H9 (cell line): ENCODE results near the gene CCDC85A. TPM values are rescaled to one million over a fixed set of nuclear protein-coding genes. Genes with fewer than 3 reads are reported as not detected.

ENCODE experiments used
- DNase-seq: peaks from one replicate; pipeline ENCODE4 v3.0.0-alpha.2; 2017
- H2AFZ ChIP-seq: one replicate; pipeline ENCODE4 v1.6.1; 2013; ENCODE audit warnings: mild to moderate bottlenecking, low read length, control low read depth, moderate library complexity
- H2AK5ac ChIP-seq: 2 replicates; pipeline ENCODE4 v1.6.1; 2013; ENCODE audit warnings: low read length, control low read depth, mixed read lengths; ENCODE audit not compliant: insufficient read length
- H2BK120ac ChIP-seq: one replicate; pipeline ENCODE4 v1.6.1; 2013; ENCODE audit warnings: low read depth, mild to moderate bottlenecking, low read length, control low read depth, inconsistent platforms; ENCODE audit not compliant: poor library complexity, severe bottlenecking
- H2BK12ac ChIP-seq: 2 replicates; pipeline ENCODE4 v1.6.1; 2013; ENCODE audit warnings: low read length, control low read depth, mixed read lengths, low read depth; ENCODE audit not compliant: insufficient read length
- H2BK15ac ChIP-seq: 2 replicates; pipeline ENCODE4 v1.6.1; 2013; ENCODE audit warnings: low read depth, low read length, control low read depth
- H2BK20ac ChIP-seq: one replicate; pipeline ENCODE4 v1.6.1; 2013; ENCODE audit warnings: low read depth, mild to moderate bottlenecking, low read length, control low read depth, inconsistent platforms; ENCODE audit not compliant: poor library complexity, severe bottlenecking
- H2BK5ac ChIP-seq: 2 replicates; pipeline ENCODE4 v1.6.1; 2013; ENCODE audit warnings: low read length, control low read depth, mixed read lengths; ENCODE audit not compliant: insufficient read length
- H3K14ac ChIP-seq: 2 replicates; pipeline ENCODE4 v1.6.1; 2013; ENCODE audit warnings: low read length, control low read depth; ENCODE audit not compliant: insufficient read depth
- H3K18ac ChIP-seq: 2 replicates; pipeline ENCODE4 v1.6.1; 2013; ENCODE audit warnings: low read depth, mild to moderate bottlenecking, mixed read lengths, low read length, control low read depth; ENCODE audit not compliant: insufficient read length
- H3K23ac ChIP-seq: 2 replicates; pipeline ENCODE4 v1.6.1; 2013; ENCODE audit warnings: low read length, control low read depth, mixed read lengths, low read depth; ENCODE audit not compliant: insufficient read length
- H3K23me2 ChIP-seq: 2 replicates; pipeline ENCODE4 v1.6.1; 2013; ENCODE audit warnings: low read depth, mild to moderate bottlenecking, mixed read lengths, low read length, control low read depth; ENCODE audit not compliant: insufficient read length, poor library complexity, severe bottlenecking
- H3K27ac ChIP-seq: 2 replicates; pipeline ENCODE4 v1.5.1; 2013; ENCODE audit warnings: low read length, control low read depth, mixed read lengths, low read depth; ENCODE audit not compliant: insufficient read length
- H3K27me3 ChIP-seq: 2 replicates; pipeline ENCODE4 v1.6.1; 2013; ENCODE audit warnings: low read length, control low read depth, inconsistent platforms; ENCODE audit not compliant: insufficient read depth
- H3K4ac ChIP-seq: 2 replicates; pipeline ENCODE4 v1.6.1; 2013; ENCODE audit warnings: low read depth, mild to moderate bottlenecking, control low read depth, inconsistent platforms, low read length, moderate library complexity
- H3K4me1 ChIP-seq: 2 replicates; pipeline ENCODE4 v1.6.1; 2013; ENCODE audit warnings: low read length, control low read depth, inconsistent platforms; ENCODE audit not compliant: insufficient read depth
- H3K4me2 ChIP-seq: 2 replicates; pipeline ENCODE4 v1.6.1; 2013; ENCODE audit warnings: low read length, control low read depth, mixed read lengths; ENCODE audit not compliant: insufficient read length, insufficient read depth
- H3K56ac ChIP-seq: 2 replicates; pipeline ENCODE4 v1.6.1; 2013; ENCODE audit warnings: low read depth, mild to moderate bottlenecking, mixed read lengths, low read length, control low read depth; ENCODE audit not compliant: insufficient read length
- H3K79me1 ChIP-seq: 2 replicates; pipeline ENCODE4 v1.6.1; 2013; ENCODE audit warnings: low read depth, mild to moderate bottlenecking, moderate library complexity, low read length, control low read depth, inconsistent platforms; ENCODE audit not compliant: insufficient read depth, poor library complexity, severe bottlenecking
- H3K79me2 ChIP-seq: 2 replicates; pipeline ENCODE4 v1.6.1; 2013; ENCODE audit warnings: low read length, control low read depth, inconsistent platforms; ENCODE audit not compliant: insufficient read depth
- H3K9ac ChIP-seq: 2 replicates; pipeline ENCODE4 v1.6.1; 2013; ENCODE audit warnings: low read length, control low read depth, mixed read lengths; ENCODE audit not compliant: insufficient read length; ENCODE audit errors: extremely low read depth
- H3K9me3 ChIP-seq: one replicate; pipeline ENCODE4 v1.6.1; 2013; ENCODE audit warnings: low read depth, low read length, inconsistent platforms; ENCODE audit not compliant: control insufficient read depth
- H3T11ph ChIP-seq: one replicate; pipeline ENCODE4 v1.6.1; 2013; ENCODE audit warnings: mild to moderate bottlenecking, low read length, control low read depth, inconsistent platforms
- H4K20me1 ChIP-seq: one replicate; pipeline ENCODE4 v1.6.1; 2013; ENCODE audit not compliant: control insufficient read depth, insufficient read length, insufficient read depth
- H4K5ac ChIP-seq: 2 replicates; pipeline ENCODE4 v1.6.1; 2013; ENCODE audit warnings: low read depth, mild to moderate bottlenecking, mixed read lengths, low read length, control low read depth; ENCODE audit not compliant: insufficient read length
- H4K8ac ChIP-seq: replicated peaks from 2 replicates; pipeline ENCODE4 v1.6.1; 2013; ENCODE audit warnings: low read length, control low read depth, mixed read lengths, low read depth; ENCODE audit not compliant: insufficient read length
- H4K91ac ChIP-seq: 2 replicates; pipeline ENCODE4 v1.6.1; 2013; ENCODE audit warnings: low read depth, mild to moderate bottlenecking, moderate library complexity, mixed read lengths, low read length, control low read depth; ENCODE audit not compliant: insufficient read length
- H3K27ac Mint-ChIP-seq, 3 experiments: 2 replicates in 2 of 3; 3 replicates in 1 of 3; pipeline ENCODE4 v1.8.0; 2020 to 2021; ENCODE audit warnings: mixed read lengths in 3 of 3, mild to moderate bottlenecking in 1 of 3, moderate library complexity in 1 of 3
- H3K27me3 Mint-ChIP-seq: 2 replicates; pipeline ENCODE4 v1.8.0; 2021; ENCODE audit warnings: low read depth, mild to moderate bottlenecking, moderate library complexity, mixed read lengths
- H3K36me3 Mint-ChIP-seq, 3 experiments: 2 replicates in 2 of 3; 3 replicates in 1 of 3; pipeline ENCODE4 v1.8.0; 2020 to 2021; ENCODE audit warnings: low read depth in 3 of 3, mixed read lengths in 3 of 3; ENCODE audit not compliant: insufficient read depth in 1 of 3
- H3K4me1 Mint-ChIP-seq, 2 experiments: 2 replicates each; pipeline ENCODE4 v1.8.0; 2020; ENCODE audit warnings: mixed read lengths in 2 of 2
- H3K4me3 Mint-ChIP-seq, 2 experiments: 2 replicates in 1 of 2; 3 replicates in 1 of 2; pipeline ENCODE4 v1.8.0; 2020 to 2021; ENCODE audit warnings: mild to moderate bottlenecking in 2 of 2, mixed read lengths in 2 of 2, moderate library complexity in 1 of 2
- H3K9me3 Mint-ChIP-seq, 2 experiments: 2 replicates in 1 of 2; 3 replicates in 1 of 2; pipeline ENCODE4 v1.8.0; 2020; ENCODE audit warnings: mild to moderate bottlenecking in 2 of 2, mixed read lengths in 2 of 2, moderate library complexity in 1 of 2
- CTCF ChIP-seq: fragments of 200-600 bp; sonication (generic); conservative IDR thresholded peaks from 3 replicates; pipeline ENCODE4 v1.8.0; 2021; ENCODE audit warnings: antibody characterized with exemption, mild to moderate bottlenecking
- WGBS: extraction: QIAGEN DNeasy Blood & Tissue Kit; methylation state at CpG from one replicate; pipeline ENCODE4 v1.1.7; 2013; ENCODE audit warnings: missing lambda C conversion rate, low lambda C conversion rate, mixed read lengths; ENCODE audit not compliant: insufficient read length; ENCODE audit errors: extremely low coverage; 5-methylcytosine and 5-hydroxymethylcytosine counted together
- total RNA-seq: library from RNA; stranded (reverse); gene quantifications from 2 replicates; pipeline ENCODE4 v1.2.1, GENCODE V29; 2021

Gene CCDC85A
- total RNA-seq, 1 experiment from 2014 or later: 0.17 TPM

DNA sequence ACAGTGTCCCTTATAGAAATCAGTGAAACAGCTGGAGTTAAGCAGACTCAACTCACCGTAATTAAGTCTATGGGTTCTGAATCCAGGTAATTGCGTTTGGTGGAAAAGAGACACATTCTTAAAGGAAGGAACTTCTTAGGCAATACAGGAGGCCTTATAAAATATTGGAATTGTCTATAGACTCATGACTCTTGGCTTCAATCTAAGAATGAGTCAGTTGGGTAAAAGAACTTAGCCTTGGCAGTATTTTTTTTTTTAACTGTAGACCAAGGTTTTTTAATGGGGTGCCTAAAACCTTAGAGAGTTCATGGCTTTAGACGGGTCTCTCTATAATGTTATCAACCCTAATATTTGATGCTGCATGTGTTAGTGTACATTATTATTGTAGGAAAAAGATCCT is 47.6 kb downstream of the CCDC85A start:
- DNase-seq: no peak

More for the DNA sequence above, 47.6 kb downstream of the CCDC85A start:
- Histone ChIP-seq H3K9me3 (no peaks in the 10 kb centered on the region), H3K18ac (no peak overlapping the region), H2AFZ (no peak overlapping the region), H2BK15ac (no peak overlapping the region), H4K91ac (no peak overlapping the region), H3K4ac (no peak overlapping the region), H4K5ac (no peak overlapping the region), H3K79me2 (no peaks in the 10 kb centered on the region), H2AK5ac (no peak overlapping the region), H3K9ac (no peak overlapping the region), H3K23ac (no peak overlapping the region), H3K23me2 (no peaks in the 10 kb centered on the region), H4K8ac (no peak overlapping the region), H3T11ph (no peak overlapping the region), H3K56ac (no peak overlapping the region), H2BK12ac (no peak overlapping the region), H2BK20ac (no peak overlapping the region), H3K4me2 (no peak overlapping the region), H2BK5ac (no peak overlapping the region), H4K20me1 (no peaks in the 10 kb centered on the region), H3K79me1 (no peaks in the 10 kb centered on the region), H2BK120ac (no peak overlapping the region), H3K27me3 (no peaks in the 10 kb centered on the region), H3K27ac (no peak overlapping the region), H3K4me1 (no peaks in the 10 kb centered on the region), H3K14ac (no peak overlapping the region)
- Mint-ChIP-seq H3K27ac (no peak overlapping the region), H3K36me3 (no peaks in the 10 kb centered on the region), H3K4me1 (peaks cover 16 to 23% of the 10 kb centered on the region in 2 experiments), H3K4me3 (no peak overlapping the region), H3K9me3 (no peaks in the 10 kb centered on the region), H3K27me3 (peaks cover 2% of the 10 kb centered on the region; the same call in 1 of the 2 replicates)
- TF ChIP-seq CTCF: no peak
- no CpG with 5 or more reads among the region's 3 CpGs for WGBS
